RPMI8226 (cell line): ENCODE results near the gene FAM89B.
A peak's percentile ranks its signal among the peaks of the same experiment; 100 is the strongest.

ENCODE experiments used
- DNase-seq: peaks from one replicate; pipeline ENCODE4 v3.0.0-alpha.2; 2015

FAM89B gene

DNA sequence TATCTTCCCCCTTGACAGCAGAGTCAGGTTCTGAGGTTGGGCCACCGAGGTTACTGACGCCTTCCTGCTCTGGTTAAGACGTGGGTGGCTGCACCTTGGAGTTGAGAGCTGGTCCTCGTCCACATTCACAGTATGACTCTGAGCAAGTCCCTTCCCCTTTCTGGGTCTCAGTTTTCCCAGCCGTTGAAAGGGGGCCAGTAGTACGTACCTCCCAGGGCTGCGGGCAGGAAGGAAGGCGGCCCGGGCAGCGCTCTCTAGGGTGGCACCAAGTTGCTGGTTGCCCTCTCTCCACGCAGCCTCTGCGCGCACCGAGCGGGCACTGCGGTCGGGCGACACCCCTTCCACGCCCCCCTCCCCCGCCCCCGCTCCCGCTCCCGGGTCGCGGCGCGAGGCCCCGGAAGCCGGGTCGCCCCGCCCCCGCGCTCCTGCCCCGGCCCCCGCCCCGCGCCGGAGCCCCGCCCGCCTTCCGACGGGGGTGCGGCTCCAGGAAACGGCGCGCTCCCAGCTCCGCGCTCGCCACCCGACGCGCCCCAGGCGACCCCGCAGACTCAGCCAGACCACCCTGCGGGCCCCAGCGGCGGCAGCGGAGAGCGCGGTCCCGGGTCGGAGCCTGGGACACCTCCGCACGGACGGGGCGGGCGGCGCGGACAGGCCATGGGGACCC lies 3.4 kb downstream of the FAM89B start, which contains the start of gene EHBP1L1:
Gene EHBP1L1 (plus strand): TSS at position 486 of the 664 bp plus-strand sequence. CDS start 250 bp downstream, outside the sequence.
- DNase-seq, result peak; percentile 94

DNA sequence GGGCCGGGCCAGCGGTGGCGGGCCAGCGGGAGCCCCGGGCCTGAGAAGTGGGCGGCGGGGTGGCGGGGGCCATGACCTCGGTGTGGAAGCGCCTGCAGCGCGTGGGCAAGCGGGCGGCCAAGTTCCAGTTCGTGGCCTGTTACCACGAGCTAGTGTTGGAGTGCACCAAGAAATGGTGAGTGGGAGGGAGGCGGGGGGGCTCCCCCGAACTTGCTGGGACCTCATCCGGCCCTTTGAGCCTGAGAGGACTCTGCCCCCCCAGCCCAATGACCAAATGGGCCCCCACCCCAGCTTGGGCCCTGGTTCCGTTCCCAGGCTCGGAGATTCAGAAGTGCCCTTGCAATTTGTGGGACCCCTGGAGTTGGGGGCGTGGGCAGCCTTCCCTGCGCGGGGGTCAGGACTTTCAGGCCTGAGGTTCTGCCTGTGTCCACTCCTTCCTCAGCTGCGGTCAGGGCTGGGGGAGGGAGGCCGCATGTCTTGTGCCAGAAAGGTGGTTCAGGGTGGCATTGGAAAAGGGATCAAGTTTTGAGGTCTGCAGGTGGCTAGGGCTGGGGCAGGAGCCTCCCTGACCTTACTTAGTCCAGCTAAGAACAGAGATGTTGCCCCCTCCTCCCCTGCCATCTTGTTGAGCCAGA lies 4.0 kb downstream of the FAM89B start:
- DNase-seq, result no peak

DNA sequence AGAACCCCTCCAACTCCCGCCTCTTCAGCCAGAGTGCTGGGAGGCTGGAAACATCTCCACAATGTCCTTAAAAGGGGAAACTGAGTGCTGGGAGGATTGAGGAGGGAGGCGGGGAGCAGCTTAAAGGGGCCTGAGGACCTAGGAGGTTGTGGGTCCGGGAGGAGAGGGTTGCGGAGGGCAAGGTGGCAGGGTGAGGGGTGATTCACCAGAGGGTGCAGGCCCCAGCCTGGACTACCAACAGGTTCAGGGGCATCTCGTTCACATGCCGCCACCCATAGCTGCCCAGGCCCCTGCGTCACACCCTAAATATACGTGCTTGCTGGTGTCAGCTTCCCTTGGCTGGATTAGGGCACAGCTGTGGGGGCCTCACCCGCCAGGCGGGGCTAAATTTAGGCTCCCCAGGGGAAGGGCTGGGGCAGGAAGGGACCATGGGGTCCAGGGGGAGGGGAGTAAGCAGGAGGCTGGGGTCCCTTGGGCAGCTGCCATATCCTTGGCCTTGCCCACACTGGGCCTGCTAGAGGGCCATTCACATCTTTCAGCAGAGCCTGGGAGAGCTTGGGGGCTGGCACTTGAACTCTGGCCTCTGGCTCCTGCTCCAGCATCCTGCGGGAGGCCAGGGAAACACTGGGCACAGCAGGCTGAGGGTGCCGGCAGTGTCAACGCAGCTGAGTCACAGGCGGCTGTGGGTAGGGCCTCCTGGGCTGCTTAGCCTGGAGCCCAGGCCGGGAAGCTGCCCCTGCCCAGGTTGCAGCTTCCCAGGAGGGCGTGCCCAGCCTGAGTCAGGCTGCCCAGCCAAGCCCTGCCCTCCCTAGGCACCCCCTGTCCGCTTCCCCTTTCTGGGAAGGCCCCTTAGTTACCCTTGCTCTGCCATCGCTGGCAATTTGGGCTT lies 4.8 kb downstream of the FAM89B start:
- DNase-seq, result peak; percentile 76

DNA sequence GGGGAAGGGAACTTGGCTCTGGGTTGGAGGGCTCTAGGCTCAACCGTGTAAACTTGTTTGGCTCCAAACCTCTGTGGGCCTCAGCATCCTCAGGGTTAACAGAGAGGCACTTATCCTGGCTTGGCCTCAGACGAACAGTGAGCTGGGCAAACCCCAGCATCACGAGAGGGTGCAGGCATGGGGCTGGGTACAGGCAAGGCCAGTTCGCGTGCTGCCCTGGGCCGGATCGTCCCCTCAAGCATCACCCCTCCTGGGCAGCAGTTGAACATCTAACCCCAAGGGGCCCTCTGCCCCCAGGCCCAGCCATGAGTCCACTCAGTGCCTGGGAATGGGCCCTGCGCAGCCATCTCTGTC lies 5.4 kb downstream of the FAM89B start:
- DNase-seq, result no peak

DNA sequence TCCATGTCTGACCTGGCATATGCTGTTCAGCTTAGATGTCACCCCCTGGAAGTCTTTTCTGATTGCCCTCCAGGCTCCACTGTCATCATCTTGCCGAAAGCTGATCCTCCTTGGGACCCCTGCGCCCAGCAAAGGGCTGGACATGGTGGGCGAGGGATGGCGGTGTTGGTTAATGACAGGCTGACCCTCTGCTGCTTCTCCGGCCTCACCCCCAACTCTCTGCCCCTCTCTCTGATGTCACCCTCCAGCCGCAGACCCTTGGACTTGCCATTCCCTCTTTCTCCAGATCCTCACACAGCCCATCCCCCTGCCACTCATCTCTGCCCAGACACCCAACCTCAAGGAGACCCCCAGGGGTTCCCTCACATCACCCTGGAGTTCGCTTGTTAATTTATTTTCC lies 5.8 kb downstream of the FAM89B start:
- DNase-seq, result no peak

DNA sequence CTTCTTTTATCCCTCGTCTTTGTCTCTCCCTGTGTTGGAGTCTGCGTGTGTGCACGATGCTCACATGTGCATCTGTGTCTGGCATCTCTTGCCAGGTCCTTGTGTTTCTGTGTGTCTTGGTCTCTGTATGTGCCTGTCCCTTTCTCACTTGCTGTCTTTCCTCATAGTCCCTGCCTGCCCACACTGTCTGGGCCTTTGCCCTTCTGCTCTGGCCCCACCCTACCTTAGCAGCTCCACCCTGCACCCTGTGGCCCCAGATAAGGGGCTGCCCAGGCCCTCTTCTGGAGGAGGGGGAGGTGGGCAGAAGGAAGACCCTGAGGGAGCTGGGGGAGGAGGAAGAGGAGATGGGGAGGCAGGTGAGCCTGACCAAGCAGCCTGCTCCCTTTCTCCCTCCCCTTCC lies 6.3 kb downstream of the FAM89B start:
- DNase-seq, result no peak

DNA sequence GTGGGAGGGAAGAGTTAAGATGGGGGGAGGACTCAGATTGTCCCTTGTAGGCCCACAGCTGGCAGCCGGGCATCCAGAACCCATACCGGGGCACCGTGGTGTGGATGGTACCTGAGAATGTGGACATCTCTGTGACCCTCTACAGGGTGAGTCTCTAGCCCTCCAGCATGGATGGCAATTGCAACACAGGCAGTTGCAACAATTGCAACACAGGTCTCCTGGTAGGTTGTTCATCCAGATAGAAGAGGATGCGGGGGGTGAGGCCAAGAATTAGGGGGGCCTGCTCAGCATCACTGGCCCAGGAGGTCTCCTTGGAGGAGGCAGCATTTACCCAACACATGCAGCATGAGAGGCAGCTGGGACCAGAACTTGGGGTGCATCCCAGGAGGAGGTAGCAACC lies 7.0 kb downstream of the FAM89B start:
- no peak for DNase-seq

DNA sequence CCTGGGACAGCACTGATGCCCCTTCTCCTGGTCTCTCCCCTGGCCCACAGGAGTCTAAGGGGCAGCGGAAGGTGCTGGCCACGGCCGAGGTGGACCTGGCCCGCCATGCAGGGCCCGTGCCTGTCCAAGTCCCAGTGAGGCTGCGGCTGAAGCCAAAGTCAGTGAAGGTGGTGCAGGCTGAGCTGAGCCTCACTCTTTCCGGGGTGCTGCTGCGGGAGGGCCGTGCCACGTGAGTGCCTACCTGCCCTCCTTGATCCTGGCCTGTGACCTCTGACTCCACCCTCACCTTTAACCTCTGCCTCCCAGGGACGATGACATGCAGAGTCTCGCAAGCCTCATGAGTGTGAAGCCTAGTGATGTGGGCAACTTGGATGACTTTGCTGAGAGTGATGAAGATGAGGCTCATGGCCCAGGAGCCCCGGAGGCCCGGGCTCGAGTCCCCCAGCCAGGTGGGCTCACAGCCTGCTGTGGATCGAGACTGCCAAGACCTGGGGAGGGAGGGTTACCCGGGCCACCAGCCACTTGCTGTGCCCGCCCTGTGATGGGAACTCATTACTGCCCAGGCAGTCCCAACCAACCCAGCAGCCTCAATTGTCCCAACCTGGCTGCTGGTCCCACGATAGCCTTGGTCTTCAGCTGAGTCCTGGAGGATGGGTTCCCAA lies 7.8 kb downstream of the FAM89B start:
- no peak for DNase-seq

DNA sequence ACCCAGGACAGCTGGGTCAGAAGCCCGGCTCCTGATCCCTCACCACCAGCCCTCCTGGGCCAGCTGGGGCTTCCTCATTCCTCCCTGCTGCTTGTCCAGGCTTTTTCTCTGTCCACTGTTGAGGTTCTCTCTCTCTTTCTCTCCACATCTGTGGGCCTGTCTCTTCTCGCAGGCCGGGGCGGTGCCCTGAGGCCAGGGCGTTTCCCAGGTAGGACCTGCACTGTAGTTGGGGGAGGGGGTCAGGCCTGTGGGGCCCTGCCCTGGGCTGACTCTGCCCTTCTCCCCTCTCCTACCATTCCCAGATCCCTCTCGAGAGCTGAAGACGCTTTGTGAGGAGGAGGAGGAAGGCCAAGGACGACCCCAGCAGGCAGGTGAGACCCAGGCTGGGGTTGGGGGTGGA lies 8.4 kb downstream of the FAM89B start:
- no peak for DNase-seq

DNA sequence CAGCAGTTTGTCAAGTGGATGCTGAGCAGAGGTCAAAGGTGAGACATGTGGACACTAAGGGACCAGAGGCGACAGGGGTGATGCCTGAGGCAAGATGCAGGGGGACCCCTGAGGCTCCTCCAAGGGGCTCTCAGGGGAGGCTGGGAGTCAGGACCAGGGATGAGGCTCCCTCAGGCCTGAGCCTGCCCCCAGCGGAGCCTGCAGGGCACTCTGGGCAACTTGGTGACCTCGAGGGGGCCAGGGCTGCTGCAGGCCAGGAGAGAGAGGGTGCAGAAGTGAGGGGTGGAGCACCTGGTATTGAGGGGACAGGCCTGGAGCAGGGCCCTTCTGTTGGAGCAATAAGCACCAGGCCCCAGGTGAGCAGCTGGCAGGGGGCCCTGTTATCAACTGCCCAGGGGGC lies 9.6 kb downstream of the FAM89B start:
- no peak for DNase-seq

DNA sequence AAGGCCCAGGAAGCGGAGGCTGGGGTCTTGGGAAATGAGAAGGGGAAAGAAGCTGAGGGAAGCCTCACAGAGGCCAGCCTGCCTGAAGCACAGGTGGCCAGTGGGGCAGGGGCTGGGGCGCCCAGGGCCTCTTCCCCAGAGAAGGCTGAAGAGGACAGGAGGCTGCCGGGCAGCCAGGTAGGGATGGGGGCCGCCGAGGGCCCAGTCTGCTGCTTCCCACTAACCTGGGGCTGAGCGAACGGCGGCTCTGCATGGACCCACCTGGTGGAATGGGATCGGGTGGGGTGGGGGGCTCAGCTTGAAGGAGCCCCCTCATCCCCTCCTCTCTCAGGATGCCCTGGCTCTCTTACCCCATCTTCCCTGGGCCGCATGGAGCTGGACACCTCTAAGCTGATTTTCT lies 11.3 kb downstream of the FAM89B start:
- no peak for DNase-seq

DNA sequence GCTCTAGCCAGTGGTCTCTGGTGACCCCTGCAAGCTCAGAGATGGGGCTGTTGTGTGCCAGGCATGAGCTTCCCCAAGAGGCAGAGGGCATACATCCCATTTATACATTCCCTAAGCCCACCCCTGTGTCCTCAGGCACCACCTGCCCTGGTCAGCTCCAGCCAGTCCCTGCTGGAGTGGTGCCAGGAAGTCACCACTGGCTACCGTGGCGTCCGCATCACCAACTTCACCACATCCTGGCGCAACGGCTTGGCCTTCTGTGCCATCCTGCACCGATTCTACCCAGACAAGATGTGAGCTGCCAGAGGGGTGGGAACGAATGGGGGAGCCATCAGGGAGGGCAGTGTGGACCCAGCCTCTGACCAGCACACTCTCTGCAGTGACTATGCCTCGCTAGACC lies 11.8 kb downstream of the FAM89B start:
- DNase-seq, result no peak

DNA sequence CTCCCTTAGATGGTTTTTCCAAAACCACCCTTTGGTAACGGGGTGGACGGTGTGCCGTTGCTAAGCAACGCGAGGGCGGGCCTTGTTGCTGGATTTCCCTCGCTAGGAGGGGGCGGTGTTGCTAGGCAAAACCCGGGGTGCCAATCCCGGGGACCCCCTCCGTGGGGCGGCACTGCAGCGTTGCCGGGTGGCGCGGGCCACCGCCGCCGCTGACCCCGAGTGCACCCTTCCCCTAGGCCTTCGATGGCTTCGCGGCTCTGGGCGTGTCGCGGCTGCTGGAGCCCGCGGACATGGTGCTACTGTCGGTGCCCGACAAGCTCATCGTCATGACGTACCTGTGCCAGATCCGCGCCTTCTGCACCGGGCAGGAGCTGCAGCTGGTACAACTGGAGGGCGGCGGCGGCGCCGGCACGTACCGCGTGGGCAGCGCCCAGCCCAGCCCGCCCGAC lies 12.4 kb downstream of the FAM89B start:
- DNase-seq, result no peak

DNA sequence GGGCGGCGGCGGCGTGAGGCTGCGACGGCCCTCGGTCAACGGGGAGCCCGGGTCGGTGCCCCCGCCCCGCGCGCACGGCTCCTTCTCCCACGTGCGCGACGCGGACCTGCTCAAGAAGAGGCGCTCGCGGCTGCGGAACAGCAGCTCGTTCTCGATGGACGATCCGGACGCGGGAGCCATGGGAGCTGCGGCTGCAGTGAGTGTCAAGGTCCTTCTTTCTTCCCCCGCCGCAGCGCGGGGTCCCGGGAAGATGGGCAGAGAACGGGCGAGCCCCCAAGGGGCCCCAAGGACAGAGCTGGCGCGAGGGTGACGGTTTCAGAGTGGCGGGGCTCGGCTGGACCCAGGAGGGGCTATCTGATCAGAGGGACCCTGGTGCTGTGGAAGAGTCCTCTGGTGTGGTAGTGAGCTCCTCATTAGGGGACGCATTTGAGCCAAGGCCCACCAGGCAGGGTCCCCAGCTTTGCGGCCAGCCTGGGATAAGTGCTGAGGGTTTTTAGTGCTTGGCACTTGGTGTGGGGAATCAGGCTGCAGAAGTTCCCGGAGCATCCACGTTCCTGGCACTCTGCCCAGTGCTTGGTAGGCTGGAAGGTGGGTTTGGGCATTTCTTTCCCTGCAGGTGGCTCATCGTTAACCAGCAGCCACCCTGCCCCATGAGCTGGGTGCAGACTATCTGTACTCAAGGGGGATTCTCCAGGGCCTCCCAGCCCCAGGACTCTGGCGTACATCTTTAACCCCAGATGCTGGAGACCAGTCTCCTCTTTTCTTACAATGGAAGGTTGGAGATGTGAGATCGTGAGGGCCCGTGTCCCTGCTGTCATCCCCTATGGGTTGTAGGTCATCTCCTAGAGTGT lies 13.3 kb downstream of the FAM89B start:
- no peak for DNase-seq

DNA sequence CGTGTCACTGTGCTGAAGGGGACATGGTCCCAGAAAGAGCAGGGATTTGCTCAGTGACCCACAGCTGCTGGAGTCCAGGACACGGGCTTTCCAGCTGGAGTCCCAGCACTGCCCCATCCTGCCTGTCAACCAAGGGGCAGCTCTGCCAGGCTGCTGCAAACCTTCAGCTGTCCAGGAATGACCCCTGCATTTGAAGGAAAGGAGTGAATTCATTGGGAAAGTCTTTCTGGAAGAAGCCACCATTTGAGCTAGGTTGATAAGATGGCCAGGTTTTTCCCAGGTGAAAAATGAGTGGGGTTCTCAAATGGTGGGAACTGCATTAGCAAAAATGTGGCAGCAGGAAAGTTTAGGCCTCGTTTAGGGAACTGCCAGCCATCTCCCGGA lies 13.9 kb downstream of the FAM89B start:
- DNase-seq, result no peak

DNA sequence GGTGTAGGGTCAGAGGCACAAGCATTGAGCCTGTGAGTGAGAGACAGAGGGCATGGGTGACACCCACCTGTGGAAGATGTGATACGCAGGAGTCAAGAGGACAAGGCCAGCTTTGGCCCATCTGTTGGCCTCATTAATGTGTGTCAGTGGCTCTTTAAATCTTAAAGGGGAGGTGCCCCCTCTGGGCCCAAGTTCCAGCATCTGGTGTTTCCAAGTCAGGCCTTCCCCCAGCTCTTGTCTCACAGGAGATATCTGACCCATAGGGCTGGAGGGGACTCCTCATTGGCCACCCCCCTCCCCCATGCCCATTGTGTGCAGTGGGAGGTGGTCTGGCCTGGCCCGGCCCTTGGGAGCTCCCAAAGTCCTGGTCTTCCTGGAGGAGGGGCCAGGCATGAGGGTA lies 14.3 kb downstream of the FAM89B start:
- peak; percentile 71 for DNase-seq

DNA sequence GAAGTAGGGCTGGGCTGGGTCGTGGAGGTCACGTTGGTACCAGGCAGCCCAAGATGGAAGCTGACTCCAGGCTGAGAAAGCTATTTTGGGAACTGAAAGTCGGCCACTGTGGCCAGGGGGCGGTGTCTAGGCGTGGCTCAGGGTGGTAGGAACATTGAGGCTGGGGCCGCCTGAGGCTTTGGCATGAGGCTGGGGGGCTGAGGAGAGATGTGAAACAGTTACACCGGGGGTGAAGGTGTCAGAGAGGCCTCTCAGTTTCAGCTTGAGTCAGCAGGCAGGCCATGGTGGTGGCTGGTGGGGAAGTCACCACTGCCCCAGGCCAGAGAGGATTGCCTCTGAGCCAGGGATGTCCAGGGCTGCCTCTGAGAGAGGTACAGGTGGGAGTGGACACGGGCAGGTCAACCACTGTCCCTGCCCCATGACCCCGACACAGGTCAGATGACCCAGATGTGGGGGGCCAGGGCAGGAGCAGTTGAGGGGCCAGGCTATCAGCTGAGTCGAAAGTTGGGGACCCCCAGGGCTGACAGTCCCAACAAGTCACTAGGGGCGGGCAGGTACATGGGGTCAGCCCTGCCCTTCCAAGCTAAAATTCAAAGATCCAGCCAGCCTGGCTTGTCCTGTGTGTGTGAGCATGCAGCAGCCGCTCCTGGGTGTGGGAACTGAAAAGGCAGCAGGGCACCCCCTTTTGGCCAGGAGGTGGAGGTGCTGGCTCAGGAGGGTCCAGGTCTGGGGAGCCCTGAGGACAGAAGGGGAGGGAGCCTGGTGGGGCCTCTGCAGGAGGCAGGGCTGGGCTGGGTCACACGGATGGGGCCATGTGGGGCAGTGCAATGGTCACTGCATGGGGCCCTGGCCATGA lies 16.1 kb downstream of the FAM89B start:
- DNase-seq, result peak; percentile 97

DNA sequence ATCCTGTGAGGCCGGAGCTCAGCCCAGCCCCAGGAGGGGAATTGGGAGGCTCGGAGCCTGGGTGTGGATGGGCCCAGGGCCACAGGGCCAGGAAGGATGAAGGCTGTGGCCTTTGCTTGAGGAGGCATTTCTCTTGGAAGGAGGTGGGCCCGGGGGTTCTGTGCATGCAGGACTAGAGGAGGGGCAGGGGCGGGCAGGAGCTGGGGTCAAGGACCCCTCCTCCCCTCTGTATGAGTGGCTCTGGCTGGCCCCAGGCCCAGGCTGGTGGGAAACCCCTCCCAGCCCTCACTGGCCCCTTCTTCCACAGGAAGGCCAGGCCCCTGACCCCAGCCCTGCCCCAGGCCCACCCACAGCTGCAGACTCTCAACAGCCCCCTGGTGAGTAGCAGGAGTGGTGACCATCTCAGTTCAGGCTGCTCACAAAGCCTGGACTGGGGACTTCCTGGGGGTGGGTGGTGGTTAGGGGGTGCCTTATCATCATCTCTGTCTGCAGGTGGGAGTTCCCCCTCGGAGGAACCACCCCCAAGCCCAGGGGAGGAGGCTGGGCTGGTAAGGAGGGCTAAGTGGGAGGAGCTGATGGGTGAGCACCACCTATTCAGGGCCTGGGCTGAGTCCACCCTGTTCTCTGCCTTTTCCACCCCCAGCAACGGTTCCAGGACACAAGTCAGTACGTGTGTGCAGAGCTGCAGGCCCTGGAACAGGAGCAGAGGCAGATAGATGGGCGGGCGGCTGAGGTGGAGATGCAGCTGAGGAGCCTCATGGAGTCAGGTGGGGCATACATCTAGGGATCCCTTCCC lies 17.3 kb downstream of the FAM89B start:
- DNase-seq, result peak; percentile 80

DNA sequence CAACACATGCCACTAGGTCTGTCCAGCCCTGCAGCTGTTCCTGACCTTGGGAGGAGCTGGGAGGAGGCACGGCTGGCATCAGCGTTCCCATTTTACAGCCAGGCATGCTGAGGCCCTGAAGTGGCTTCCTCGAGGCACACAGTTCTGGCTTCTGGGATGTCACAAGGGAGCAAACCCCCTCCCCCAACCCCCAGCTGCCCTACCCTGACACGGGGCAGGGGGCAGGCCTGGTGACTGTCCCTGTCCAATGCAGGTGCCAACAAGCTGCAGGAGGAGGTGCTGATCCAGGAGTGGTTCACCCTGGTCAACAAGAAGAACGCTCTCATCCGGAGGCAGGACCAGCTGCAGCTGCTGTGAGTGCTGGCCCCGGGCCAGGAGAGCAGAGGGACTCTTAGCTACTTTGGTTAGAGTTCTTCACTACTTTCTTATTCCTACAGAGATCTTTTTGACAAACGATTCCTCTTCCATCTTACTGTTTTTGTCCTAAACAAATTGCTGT lies 18.0 kb downstream of the FAM89B start:
- DNase-seq, result peak; percentile 99
